Measurements from ENCODE around the gene TMEM231. TPM values are rescaled to one million over a fixed set of nuclear protein-coding genes. Genes with fewer than 3 reads are reported as not detected.
A peak's percentile ranks its signal among the peaks of the same experiment; 100 is the strongest.
"Not testable (repeated sequence)": the region's sequence is repeated elsewhere in the genome, so short reads cannot be mapped to it uniquely, and the experiment has no call there.

TMEM231 gene, protein sequence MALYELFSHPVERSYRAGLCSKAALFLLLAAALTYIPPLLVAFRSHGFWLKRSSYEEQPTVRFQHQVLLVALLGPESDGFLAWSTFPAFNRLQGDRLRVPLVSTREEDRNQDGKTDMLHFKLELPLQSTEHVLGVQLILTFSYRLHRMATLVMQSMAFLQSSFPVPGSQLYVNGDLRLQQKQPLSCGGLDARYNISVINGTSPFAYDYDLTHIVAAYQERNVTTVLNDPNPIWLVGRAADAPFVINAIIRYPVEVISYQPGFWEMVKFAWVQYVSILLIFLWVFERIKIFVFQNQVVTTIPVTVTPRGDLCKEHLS
- 10 to 100 TPM; 18.3 to 24.9 (median 19.2) TPM for polyA plus RNA-seq (ENCODE audit: insufficient read length in 3 of 3)
- long read RNA-seq, donor 1, full-length matches to known transcripts = 3 of 3 reads
- long read RNA-seq, donor 1, partial matches to known transcripts = 0 of 3 reads
- long read RNA-seq, donor 1, other reads (novel, unspliced or antisense) = 0 of 3 reads
- long read RNA-seq, donor 2, full-length matches to known transcripts = 8 of 8 reads
- long read RNA-seq, donor 2, partial matches to known transcripts = 0 of 8 reads
- long read RNA-seq, donor 2, other reads (novel, unspliced or antisense) = 0 of 8 reads
- long read RNA-seq, donor 3, full-length matches to known transcripts = 4 of 4 reads
- long read RNA-seq, donor 3, partial matches to known transcripts = 0 of 4 reads
- long read RNA-seq, donor 3, other reads (novel, unspliced or antisense) = 0 of 4 reads
- long read RNA-seq, donor 4, full-length matches to known transcripts = 4 of 4 reads
- long read RNA-seq, donor 4, partial matches to known transcripts = 0 of 4 reads
- long read RNA-seq, donor 4, other reads (novel, unspliced or antisense) = 0 of 4 reads
- long read RNA-seq, donor 5 = 0 reads
- long read RNA-seq, donor 6, full-length matches to known transcripts = 5 of 5 reads
- long read RNA-seq, donor 6, partial matches to known transcripts = 0 of 5 reads
- long read RNA-seq, donor 6, other reads (novel, unspliced or antisense) = 0 of 5 reads
- long read RNA-seq, donor 7, full-length matches to known transcripts = 4 of 4 reads
- long read RNA-seq, donor 7, partial matches to known transcripts = 0 of 4 reads
- long read RNA-seq, donor 7, other reads (novel, unspliced or antisense) = 0 of 4 reads
- long read RNA-seq, donor 8 = 0 reads
- long read RNA-seq, donor 9 = 0 reads
- long read RNA-seq, donor 10, full-length matches to known transcripts = 7 of 7 reads
- long read RNA-seq, donor 10, partial matches to known transcripts = 0 of 7 reads
- long read RNA-seq, donor 10, other reads (novel, unspliced or antisense) = 0 of 7 reads
- long read RNA-seq, donor 11, full-length matches to known transcripts = 3 of 3 reads
- long read RNA-seq, donor 11, partial matches to known transcripts = 0 of 3 reads
- long read RNA-seq, donor 11, other reads (novel, unspliced or antisense) = 0 of 3 reads
- long read RNA-seq, donor 12 = 0 reads
- long read RNA-seq, donor 13 = 0 reads
- long read RNA-seq, donor 14, full-length matches to known transcripts = 9 of 9 reads
- long read RNA-seq, donor 14, partial matches to known transcripts = 0 of 9 reads
- long read RNA-seq, donor 14, other reads (novel, unspliced or antisense) = 0 of 9 reads
- long read RNA-seq, donor 15, full-length matches to known transcripts = 3 of 3 reads
- long read RNA-seq, donor 15, partial matches to known transcripts = 0 of 3 reads
- long read RNA-seq, donor 15, other reads (novel, unspliced or antisense) = 0 of 3 reads
- long read RNA-seq, donor 16, full-length matches to known transcripts = 10 of 10 reads
- long read RNA-seq, donor 16, partial matches to known transcripts = 0 of 10 reads
- long read RNA-seq, donor 16, other reads (novel, unspliced or antisense) = 0 of 10 reads

DNA sequence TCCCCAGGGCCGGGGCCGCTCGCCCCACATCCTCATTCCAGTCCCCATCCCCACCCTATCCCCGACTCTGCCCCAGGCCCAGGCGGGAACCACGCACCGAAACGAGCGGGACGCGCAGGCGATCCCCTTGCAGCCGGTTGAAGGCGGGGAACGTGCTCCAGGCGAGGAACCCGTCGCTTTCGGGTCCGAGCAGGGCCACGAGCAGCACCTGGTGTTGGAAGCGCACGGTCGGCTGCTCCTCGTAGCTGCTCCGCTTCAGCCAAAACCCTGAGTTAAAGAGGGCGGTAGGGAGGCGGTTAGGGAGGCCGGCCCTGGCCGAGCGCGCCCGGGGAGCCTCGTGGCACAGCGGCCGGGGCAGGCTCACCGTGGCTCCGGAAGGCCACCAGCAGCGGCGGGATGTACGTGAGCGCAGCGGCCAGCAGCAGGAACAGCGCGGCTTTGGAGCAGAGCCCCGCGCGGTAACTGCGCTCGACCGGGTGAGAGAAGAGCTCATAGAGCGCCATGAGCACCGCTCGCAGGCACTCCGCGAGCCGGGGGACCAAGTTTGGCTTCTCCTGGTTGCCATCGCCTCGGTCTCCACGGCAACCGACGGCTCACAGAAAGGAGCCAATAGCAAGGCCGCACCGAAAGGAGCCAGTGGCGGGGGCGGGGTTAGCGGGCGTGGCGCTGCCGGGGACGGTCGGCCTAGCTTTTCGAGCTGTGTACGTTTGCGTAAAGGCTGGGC, at the start of gene TMEM231:
Gene TMEM231 (minus strand): TSS at position 546 of the 724 bp plus-strand sequence. CDS start 43 bp downstream, at position 503.
- peak; percentile 81 to 94 (median 92) for DNase-seq (ENCODE audit: extremely low read depth in 1 of 11, low read depth in 9 of 11, low spot score in 4 of 11)

DNA sequence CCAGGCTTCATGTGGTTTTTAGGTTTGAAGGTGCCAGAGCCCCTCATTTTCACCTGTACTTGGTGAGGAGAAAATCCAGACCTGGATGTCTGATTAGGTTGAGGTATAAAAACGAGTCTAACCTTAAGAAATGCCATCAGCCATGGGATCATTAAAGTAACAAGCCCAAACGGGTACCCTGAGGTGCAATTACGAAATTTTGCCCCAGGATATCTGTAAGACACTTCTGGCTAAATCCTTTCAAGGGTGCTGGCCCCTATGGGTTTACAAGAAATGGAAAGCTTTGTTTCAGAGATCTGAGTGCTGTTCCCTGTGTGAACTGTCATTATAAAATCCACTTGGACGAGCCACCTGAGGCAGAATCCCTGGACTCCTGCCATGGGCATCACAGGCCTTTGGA, 47.2 kb upstream of the TMEM231 start:
- no peak for DNase-seq (ENCODE audit: extremely low read depth in 1 of 11, low read depth in 9 of 11, low spot score in 4 of 11)

DNA sequence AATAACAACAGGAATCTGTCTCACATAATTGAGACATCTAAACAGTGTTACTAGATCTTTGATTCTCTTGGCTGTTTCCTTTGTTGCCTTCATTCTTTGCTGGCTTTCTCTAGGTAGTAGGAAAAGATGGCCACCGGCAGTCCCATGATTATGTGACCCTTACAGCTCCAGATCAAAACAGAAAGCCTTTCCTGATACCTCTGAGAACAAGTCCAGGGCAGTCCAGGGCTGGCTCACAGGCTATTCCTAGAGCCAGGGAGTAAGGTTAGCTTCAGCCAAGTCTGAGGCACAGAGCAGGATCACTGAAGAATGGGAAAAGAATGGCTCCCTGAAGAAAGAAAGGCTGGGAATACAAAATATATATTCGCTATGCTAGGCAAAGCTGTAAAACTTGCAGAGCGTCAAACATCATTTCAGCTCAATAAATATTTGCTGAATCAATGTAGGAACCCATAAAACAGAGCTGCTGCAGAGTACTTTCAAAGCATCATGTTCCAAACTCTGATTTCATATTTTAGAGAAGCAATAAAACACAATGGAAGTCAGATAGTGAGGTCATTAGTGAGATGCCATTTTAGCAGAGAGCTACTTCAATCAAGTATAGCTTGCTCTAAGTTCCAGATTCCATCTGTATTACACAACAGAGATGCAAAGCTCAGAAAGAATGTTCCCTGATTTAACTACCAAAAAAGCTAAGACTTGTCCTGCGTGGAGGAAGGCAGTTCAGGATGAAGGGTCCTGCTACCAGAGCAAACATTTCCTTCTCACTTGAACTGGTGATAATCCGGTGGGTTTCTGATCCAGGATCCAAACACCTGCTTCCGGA, 43.6 kb upstream of the TMEM231 start:
- DNase-seq (ENCODE audit: extremely low read depth in 1 of 11, low read depth in 9 of 11, low spot score in 4 of 11) = no peak

DNA sequence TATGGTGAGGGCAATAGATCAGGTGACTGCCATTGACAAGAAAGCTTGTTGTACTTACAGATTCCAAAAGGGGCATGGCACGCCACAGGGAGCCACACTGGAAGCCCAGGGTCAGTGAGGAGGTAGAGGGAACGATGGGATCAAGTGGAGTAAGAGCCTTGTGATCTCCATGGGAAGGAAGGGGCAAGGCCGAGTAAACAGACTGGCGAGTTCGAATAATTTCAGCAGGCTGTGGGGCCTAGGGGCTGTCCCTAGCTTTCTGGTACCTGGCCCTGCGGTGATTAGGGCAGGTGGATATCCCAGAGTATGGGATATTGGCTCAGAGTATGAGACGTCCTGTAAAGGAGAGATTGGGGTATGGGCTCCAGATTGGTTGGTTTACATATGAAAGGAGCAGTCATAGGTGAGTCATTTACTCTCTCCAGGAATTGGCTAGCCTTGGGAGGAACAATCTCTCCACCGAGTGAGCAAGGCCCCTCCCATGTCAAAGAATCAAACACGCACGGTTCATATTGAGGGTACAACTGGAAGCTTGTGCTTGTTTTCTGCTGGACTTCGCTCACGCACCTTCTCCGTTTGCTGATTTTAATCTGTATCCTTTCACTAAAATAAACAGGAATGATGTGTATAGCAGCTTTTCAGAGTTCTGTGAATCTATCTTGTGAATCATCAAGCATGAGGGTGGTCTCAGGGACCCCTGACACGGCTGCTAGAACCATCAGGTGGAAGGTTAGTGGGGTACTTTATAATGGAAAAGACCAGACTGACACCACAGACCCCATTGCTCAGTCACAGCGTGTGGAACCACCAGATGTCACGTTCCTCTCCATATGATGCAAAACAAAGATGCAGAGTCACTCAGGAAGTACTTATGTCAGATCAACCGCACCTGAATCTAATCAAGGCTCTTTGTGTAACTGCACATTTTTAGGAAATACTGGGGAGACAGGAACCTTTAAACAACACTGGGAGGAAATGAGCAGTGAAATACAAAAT, 38.1 kb upstream of the TMEM231 start:
- no peak for DNase-seq (ENCODE audit: extremely low read depth in 1 of 11, low read depth in 9 of 11, low spot score in 4 of 11)

DNA sequence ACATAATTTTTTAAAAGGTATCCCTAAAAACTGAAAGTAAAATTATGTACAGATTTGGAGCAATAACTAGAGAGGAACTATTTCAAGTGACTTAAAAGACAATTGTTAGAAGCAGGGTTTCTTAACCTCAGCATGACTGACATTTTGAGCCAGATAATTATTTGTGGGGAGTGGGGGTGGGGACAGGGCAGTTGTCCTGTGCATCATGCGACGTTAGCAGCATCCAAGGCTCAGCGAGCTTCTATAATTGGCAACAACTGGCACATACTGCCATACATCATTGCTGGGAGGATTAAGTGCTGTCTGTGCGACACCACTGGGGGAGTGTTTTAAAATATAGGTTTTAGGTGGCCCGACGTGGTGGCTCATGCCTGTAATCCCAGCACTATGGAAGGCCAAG, 37.3 kb upstream of the TMEM231 start:
- DNase-seq (ENCODE audit: extremely low read depth in 1 of 11, low read depth in 9 of 11, low spot score in 4 of 11) = no peak

DNA sequence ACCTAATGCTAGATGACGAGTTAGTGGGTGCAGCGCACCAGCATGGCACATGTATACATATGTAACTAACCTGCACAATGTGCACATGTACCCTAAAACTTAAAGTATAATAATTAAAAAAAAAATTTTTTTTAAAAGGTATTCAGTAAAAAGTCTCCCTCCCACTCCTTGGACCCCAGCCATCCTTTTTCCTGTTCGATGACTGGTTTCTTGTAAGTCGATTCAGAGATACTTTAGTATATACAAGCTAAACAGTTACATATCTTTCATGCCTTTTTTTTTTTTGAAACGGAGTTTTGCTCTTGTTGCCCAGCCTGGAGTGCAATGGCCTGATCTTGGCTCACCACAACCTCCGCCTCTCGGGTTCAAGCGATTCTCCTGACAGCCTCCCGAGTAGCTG, 35.9 kb upstream of the TMEM231 start:
- DNase-seq (ENCODE audit: extremely low read depth in 1 of 11, low read depth in 9 of 11, low spot score in 4 of 11) = not testable (repeated sequence)

DNA sequence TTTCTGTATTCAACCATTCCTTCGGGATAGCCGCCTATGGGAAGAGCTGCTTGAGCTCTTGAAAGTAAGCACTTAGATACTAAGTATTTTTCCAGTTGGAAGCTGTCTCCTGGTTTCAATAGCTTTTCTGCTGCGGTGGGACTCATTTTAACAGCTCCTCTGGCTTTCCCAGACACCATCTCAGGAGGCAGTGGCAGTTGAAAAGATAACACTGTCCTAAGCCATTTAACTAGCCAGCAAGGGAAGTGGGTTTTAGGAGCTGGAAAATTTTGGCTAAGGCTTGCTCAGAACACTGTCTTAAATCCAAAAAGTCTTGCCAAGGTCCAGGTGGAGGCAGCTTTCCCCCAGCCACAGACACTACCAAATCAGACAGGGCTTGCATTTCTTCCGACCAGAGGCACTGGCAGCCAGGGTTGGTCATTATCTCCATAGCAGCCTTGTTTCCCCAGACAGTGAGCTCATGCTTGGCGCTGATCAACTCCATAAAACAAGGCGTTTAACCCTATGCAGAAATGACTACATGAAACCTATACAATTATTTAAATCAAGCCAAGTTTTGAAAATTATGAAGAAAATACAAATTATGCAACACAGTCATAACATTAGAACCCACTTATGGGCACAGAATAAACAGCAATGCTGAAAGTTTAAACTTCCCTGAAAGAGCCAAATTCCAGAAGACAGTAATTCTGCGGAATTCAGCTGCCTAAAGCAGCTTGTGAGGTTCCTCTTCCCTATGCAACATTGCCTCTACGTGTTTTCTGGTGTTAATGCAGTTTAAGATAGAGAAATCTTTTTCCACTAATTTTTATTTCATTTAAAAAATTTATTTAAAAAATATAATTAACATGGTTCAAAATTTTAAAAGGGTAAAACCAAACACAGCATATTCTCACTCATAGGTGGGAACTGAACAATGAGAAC, 35.1 kb upstream of the TMEM231 start:
- DNase-seq (ENCODE audit: extremely low read depth in 1 of 11, low read depth in 9 of 11, low spot score in 4 of 11) = peak in 1 of 11 donors; percentile 10

DNA sequence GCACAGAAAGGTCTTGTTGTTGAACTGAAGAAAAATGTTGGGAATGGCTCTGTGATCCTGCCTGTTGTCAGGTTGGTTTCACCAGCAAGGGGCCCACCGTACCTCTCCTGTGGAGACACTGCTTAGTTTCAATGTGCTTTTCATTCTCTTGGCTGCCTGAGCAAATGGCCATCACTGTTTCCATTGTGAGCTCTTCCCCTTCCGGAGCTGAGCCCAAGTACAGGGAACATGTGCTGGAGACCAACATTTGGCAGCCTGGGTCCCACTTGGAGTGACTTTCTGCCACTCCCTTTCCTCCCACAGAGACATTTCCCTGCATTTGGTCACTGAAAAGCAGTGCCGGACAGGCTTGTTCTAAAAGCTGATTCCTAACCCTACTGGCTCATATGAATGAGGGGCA, 33.3 kb upstream of the TMEM231 start:
- no peak for DNase-seq (ENCODE audit: extremely low read depth in 1 of 11, low read depth in 9 of 11, low spot score in 4 of 11)

DNA sequence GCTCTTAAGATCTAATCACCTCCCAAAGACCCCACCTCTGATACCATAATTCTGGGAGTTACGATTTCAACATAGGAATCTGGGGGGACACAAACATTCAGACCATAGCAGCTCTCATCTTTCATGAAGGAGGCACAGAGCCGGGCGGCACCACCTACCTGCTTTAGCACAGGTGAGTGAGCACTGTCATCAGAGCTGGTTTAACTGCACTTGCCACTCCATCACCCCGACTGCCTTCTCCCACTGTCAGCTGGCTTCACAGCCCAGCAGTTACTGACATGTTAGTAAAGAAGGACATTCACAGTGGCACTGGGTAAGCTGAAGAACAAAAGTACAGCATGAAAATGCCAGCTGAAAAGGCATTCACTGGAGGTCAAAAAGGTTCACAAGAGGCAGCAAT, 32.7 kb upstream of the TMEM231 start:
- DNase-seq (ENCODE audit: extremely low read depth in 1 of 11, low read depth in 9 of 11, low spot score in 4 of 11) = no peak

DNA sequence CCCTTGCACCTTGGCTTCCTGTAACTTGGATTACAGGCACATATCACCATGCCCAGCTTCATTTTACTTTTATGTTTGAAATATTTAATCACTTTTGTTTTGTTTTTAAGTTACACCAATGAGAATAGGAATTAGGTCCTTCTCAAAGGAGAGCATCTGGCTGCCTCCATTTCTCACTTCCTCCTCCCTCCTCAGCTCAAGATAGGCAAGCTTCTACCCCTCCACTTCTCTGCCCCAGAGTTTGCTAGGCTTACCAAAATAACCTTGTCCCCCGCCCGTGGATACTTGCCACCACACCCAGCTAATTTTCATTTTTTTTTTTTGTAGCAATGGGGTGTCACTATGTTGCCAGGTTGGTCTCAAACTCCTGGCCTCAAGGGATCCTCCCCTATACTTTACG, 28.1 kb upstream of the TMEM231 start:
- no peak for DNase-seq (ENCODE audit: extremely low read depth in 1 of 11, low read depth in 9 of 11, low spot score in 4 of 11)

DNA sequence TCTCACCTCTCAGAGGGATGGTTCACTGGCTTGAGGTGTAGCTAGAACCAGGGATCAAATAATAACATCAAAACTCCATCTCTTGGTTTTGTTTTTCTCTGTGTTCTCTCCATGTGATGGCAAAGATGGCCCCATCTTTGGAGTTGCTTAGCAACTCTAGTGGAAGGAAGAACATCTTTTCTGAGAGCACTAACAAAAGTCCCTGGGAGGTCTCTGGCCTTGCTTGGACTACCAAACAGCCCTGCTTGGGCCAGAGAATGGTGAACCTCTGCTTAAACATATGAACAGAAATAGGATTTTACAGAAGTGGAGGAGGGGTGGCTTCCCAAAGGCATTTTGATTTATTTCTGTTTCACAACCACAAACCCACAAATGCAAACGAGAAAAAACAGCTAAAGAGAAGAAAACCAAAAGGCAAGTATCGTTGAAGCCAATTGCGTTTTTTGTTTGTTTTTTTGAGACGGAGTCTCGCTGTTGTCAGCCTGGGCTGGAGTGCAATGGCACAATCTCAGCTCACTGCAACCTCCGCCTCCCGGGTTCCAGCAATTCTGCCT, 23.3 kb upstream of the TMEM231 start:
- no peak for DNase-seq (ENCODE audit: extremely low read depth in 1 of 11, low read depth in 9 of 11, low spot score in 4 of 11)

DNA sequence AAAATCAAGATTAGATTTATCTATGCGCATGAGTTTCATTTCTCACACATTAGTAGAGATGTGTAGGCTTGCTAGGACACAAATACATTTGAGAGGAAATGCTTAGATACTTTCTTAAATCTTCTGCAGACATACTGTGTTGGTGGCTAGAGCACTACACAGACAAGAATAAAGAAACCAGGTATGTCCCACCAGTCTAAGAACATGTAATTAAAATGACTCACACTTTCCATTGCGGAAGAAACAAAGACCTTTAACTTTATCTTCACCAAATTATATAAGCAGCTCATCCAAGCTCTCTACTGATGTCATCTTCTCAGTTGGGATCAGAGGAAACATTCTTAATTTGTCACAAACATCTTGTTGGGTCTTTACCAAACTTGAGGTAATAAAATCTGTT, 22.7 kb upstream of the TMEM231 start:
- no peak for DNase-seq (ENCODE audit: extremely low read depth in 1 of 11, low read depth in 9 of 11, low spot score in 4 of 11)

DNA sequence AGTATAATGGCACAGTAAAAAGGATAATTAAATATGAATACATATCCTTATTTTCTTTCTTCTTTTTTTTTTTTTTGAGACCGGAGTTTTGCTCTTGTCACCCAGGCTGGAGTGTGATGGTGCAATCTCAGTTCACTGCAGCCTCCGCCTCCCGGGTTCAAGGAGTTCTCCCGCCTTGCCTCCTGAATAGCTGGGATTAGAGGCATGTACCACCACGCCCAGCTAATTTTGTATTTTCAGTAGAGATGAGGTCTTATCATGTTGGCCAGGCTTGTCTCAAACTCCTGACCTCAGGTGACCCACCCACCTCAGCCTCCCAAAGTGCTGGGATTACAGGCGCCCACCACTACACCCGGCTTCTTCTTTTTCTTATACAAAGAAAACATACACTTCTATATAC, 22.2 kb upstream of the TMEM231 start:
- DNase-seq (ENCODE audit: extremely low read depth in 1 of 11, low read depth in 9 of 11, low spot score in 4 of 11) = no peak

DNA sequence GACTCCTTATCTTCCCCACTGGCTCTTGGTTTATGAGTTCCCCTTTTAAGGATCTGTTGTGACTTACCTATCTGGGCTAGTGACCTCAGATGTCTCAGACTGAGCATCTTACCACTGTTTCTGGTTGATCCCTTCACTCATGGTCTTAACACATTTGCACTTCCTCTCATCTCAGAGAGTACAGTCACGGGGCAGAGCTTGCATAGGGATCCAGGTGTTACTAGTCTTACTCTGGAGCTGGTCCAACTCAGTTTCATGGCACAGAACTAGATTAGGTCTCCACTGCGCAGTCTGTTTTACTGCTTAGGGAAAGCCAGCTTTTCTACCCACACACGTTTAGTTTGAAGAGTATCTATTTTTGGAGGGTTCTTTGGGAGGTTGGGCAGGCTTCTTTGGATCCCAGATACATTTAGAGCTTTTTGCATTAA, 20.3 kb upstream of the TMEM231 start:
- no peak for DNase-seq (ENCODE audit: extremely low read depth in 1 of 11, low read depth in 9 of 11, low spot score in 4 of 11)
